ENCODE measurements around the gene CORO7. TPM values are rescaled to one million over a fixed set of nuclear protein-coding genes. Genes with fewer than 3 reads are reported as not detected.

Gene CORO7
- total RNA-seq, 1 experiment from 2014 or later = 16.5 TPM

GRCh38 chr16:4372001-4372577 is 44.3 kb downstream of the CORO7 start:
- no peak for DNase-seq (ENCODE audit: low spot score)

GRCh38 chr16:4371357-4372000 is 44.9 kb downstream of the CORO7 start, which contains the start of gene VASN:
Gene VASN (plus strand): TSS chr16:4371848. CDS start chr16:4380878, 9,030 bp downstream.
- peak; percentile 62 for DNase-seq (ENCODE audit: low spot score)

GRCh38 chr16:4370570-4371356 is 45.6 kb downstream of the CORO7 start:
- DNase-seq (ENCODE audit: low spot score) = peak; percentile 95

- no peak for DNase-seq (ENCODE audit: low spot score)
These were observed 46.2 kb downstream of the CORO7 start for GRCh38 chr16:4370151-4370550.

- DNase-seq (ENCODE audit: low spot score) = peak; percentile 88
These were observed 47.2 kb downstream of the CORO7 start for GRCh38 chr16:4369007-4369733.

GRCh38 chr16:4367393-4367856 is 49.0 kb downstream of the CORO7 start:
- DNase-seq (ENCODE audit: low spot score) = no peak

GRCh38 chr16:4366016-4366415 is 50.4 kb downstream of the CORO7 start:
- no peak for DNase-seq (ENCODE audit: low spot score)

- no peak for DNase-seq (ENCODE audit: low spot score)
These were observed 50.8 kb downstream of the CORO7 start for GRCh38 chr16:4365615-4366014.

GRCh38 chr16:4365014-4365406 is 51.4 kb downstream of the CORO7 start:
- DNase-seq (ENCODE audit: low spot score) = no peak

GRCh38 chr16:4364196-4365013 is 52.0 kb downstream of the CORO7 start:
- no peak for DNase-seq (ENCODE audit: low spot score)

GRCh38 chr16:4362476-4363135 is 53.8 kb downstream of the CORO7 start:
- DNase-seq (ENCODE audit: low spot score) = no peak

GRCh38 chr16:4361944-4362311 is 54.5 kb downstream of the CORO7 start:
- DNase-seq (ENCODE audit: low spot score) = no peak

- DNase-seq (ENCODE audit: low spot score) = no peak
These were observed 55.1 kb downstream of the CORO7 start for GRCh38 chr16:4361033-4361943.

GRCh38 chr16:4360538-4361021 is 55.8 kb downstream of the CORO7 start:
- DNase-seq (ENCODE audit: low spot score) = no peak

- DNase-seq (ENCODE audit: low spot score) = no peak
These were observed 56.5 kb downstream of the CORO7 start for GRCh38 chr16:4359914-4360313.

GRCh38 chr16:4358831-4359561 is 57.4 kb downstream of the CORO7 start:
- no peak for DNase-seq (ENCODE audit: low spot score)

GRCh38 chr16:4358236-4358635 is 58.2 kb downstream of the CORO7 start:
- DNase-seq (ENCODE audit: low spot score) = no peak

- no peak for DNase-seq (ENCODE audit: low spot score)
These were observed 59.6 kb downstream of the CORO7 start for GRCh38 chr16:4356820-4357219.
